Stimulated activated naive CD8-positive, alpha-beta T cell treated with anti-CD3 and anti-CD28 coated beads, Interleukin-15, Interleukin-2, amounts not matched to agents 100 U/mL and 50 U/mL, for 24 hours (primary cell): ENCODE measurements around the gene ARSK.
A peak's percentile ranks its signal among the peaks of the same experiment; 100 is the strongest.

Experiments
- ATAC-seq: fragments of 150-1000 bp; cut with Tn5 transposase; one replicate; pipeline ENCODE4 v1.10.0; 2021
- DNase-seq: peaks from one replicate; pipeline ENCODE4 v3.0.0; 2021

Gene ARSK, protein sequence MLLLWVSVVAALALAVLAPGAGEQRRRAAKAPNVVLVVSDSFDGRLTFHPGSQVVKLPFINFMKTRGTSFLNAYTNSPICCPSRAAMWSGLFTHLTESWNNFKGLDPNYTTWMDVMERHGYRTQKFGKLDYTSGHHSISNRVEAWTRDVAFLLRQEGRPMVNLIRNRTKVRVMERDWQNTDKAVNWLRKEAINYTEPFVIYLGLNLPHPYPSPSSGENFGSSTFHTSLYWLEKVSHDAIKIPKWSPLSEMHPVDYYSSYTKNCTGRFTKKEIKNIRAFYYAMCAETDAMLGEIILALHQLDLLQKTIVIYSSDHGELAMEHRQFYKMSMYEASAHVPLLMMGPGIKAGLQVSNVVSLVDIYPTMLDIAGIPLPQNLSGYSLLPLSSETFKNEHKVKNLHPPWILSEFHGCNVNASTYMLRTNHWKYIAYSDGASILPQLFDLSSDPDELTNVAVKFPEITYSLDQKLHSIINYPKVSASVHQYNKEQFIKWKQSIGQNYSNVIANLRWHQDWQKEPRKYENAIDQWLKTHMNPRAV

DNA sequence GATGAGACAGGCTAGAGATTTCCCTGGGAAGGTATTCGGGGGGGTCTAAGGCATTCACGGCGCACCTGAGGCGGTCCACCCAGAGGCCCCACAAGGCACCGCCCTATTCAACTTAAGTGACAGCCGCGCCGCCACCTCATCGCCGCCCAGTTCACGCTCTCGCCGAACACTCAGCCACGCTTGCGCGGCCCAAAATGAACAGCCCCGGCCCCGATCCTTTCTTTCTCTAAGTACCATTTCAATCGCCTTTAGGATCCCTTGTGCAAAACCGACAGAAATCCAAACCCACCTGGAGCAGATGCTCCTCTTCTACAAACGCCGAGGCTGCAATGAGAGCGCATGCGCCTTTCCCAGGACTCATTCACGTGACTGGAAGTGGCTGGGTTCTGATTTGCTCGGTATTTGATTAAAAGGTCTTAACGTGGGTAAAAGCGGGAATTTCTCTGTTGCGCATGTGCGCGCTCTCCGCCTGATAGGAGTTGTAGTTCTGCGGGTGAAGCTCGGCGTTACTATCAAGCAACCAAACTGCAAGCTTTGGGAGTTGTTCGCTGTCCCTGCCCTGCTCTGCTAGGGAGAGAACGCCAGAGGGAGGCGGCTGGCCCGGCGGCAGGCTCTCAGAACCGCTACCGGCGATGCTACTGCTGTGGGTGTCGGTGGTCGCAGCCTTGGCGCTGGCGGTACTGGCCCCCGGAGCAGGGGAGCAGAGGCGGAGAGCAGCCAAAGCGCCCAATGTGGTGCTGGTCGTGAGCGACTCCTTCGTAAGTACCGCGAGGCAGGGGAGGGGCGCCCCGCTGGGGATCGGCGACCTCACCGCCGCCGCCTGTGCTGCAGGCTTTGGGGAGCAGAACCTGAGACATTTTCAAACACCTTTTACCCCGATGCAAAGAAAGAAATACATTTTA lies at the start of gene ARSK, which contains the start of gene SKIC3:
TSS of gene ARSK (plus strand) at position 455 of the 902 bp plus-strand sequence. CDS start at position 633, 178 bp downstream.
TSS of gene SKIC3 (minus strand) at position 331 of the 902 bp plus-strand sequence. CDS start 7,827 bp downstream, outside the sequence.
- DNase-seq: peak; percentile 87
- ATAC-seq: peak; percentile 89

DNA sequence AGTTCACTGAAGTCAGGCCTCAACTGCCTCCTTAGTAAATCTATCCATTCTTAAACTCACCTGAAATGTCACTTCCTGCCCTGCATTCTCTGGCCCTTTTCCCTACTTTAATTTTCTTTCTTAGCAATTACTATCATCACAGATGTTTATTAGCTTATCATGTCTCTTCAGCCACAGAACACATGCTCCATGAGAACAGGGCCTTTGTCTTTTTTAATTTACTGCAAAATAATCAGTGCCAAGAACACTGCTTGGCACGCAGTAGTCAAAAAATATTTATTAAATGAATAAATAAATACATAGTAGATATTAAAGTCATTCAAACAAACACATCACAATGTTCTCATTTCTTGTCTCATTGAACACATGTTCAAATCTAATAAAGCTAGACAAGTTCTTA lies 46.4 kb upstream of the ARSK start:
- no peak for ATAC-seq

DNA sequence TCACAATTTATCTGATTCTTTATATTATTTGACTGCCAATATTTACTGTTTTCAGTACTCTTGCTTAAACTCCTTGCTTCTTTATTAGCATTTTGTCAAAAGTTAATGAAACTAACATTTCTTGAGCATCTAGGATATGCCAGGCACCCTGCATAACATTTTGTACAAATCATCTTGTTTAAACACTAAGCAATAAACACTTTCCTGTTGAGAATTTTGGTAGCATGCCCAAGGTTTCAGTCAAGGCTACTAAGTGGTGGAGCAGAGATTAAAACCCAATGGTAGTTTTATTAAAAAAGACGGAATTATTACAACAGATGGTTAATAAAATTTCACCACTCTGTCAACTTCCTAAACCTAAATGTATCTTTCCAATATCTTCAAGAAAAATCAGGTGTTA lies 43.3 kb upstream of the ARSK start:
- DNase-seq: no peak
- ATAC-seq: no peak

More for the DNA sequence above, 46.4 kb upstream of the ARSK start:
- no peak for DNase-seq

DNA sequence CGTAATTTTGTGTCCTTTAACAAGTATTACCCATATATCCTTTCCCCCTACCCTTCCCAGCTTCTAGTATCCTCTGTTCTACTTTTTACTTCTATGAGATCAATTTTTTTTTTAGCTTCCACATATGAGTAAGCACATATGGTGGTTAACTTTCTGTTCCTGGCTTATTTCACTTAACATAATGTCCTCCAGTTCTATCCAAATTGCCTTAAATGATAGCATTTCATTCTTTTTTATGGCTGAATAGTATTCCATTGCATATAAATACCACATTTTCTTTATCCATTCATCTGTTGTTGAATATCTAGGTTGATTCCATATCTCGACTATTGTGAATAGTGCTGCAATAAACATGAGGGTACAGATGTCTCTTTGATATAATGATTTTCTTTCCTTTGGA lies 36.5 kb upstream of the ARSK start:
- no peak for ATAC-seq
- DNase-seq: no peak

DNA sequence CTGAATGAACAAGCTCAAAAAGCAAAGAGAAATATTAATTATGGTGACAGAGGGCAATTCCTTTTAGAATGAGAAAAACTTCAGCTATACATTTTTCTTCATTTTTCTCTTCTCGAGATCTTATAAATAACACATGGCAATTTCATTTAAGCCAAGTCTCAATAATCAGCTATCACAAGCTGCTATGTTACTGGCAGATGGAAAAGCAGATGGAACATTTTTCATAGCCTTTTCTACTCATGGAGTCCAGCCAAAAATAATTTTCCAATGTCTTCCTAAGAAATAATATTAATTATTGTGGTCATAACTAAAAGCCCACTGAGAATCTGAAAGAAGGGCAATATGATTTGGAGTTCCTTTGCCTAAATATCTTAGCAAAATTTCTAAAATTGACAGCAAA lies 35.8 kb upstream of the ARSK start:
- DNase-seq (no peak), ATAC-seq (no peak)

DNA sequence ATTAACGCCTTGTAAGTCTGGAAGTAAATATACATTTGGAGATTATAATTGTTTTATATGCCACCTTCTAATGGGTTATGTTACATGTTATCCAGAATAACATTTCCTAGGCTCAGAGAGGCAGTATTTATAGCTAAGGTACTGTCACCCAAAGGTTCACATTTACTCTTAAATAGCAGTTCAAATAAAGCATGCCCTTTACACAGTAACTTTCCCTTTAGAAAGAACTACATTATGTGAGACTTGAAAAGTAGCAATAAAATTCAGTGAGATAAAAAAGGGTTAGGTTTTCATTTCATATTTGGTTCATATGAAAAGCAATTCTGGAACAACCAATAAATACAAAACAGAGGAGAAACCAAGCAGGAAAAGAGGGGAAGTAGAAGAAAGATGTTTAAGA lies 35.2 kb upstream of the ARSK start:
- ATAC-seq (no peak), DNase-seq (no peak)

DNA sequence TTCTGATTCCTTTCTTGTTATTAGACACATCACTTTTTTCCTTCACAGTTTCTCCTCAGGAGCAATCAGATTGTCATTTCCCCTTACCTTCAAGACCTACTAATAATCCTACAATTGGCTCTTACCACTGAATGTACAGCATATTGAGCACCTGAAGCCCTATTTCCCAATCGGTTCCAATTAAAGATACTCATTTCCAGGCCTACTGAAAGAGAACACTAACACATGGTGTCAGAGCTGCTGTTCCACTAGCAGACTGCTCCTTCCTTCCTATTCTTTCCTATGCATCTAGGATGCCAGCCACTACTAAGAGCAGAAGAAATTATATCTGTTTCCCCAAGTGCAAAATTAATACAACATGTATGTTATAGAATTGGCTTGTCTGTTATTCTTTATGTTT lies 34.7 kb upstream of the ARSK start:
- no peak for DNase-seq
- ATAC-seq: no peak

DNA sequence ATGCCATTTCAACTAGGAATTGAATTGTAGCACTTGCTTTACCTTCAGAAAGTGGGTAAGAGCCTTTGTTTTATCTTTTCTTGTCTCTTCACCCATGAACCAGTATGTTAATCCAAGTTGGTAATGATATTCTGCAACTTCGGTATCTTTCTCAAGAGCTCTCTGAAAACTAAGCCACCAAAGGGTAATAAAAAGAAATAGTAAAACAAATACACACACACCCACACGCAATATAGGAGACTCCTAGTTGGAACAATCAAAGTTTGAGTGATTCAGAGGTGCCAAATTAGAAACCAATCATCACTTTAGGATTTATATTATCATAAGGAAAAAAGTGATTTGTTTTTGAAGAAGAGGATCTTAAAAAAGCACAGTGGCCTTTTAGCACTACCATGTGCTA lies 30.5 kb upstream of the ARSK start:
- DNase-seq (no peak), ATAC-seq (no peak)

DNA sequence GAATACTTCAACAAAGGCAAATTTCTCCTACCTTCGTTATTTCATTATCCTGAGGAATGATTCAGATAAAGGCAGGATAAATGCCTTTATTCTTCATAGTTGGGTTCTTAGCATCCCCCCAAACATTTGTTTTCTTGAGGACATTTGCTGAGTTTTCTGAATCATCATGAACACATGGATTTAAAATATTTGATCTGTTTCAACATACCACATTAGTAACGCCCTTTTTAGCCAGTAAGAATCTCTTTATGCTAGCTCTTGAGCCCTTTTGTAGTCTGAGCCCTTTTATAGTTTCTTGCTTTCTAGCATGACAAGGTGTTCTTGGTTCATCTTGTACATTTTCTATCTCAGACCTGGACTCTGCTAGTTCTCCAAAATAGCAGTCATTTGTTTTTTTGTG lies 28.0 kb upstream of the ARSK start:
- ATAC-seq (no peak), DNase-seq (no peak)

DNA sequence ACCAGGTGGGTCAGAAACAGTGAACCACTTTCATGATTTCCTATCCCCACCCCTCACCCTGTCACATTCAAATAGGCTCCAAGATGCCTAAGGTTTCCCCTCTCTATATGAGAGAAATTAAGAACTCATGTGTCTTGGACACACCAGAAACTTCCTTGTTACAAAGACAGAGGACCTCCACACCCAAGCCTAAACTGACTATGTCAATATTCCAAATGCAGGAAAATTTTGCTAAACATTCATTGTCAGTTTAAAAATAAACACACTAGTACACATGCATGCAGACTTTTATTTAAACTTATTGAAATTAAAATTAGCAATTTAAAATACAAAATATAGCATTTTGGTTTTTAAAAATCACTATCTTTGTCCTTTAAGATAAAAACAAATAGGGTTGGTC lies 26.3 kb upstream of the ARSK start:
- DNase-seq (no peak), ATAC-seq (no peak)

DNA sequence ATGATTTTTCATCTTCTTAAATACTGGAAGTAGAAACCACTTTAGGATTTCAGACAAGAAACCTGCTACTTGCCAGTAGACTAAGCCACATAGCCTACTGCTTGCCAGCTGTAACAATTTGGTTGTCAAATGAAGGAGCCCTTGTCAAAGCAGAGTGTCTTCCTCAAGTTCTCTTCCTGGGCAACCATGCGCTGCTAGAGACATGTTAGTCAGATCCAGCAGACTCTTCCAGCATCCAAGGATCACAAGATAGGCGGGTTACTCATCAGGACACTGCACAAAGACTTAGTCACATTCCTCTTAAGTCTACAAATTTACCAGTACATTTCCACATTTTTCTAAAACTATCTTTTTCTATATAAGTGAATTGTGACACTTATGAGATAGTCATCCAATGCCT lies 24.5 kb upstream of the ARSK start:
- ATAC-seq (no peak), DNase-seq (no peak)

DNA sequence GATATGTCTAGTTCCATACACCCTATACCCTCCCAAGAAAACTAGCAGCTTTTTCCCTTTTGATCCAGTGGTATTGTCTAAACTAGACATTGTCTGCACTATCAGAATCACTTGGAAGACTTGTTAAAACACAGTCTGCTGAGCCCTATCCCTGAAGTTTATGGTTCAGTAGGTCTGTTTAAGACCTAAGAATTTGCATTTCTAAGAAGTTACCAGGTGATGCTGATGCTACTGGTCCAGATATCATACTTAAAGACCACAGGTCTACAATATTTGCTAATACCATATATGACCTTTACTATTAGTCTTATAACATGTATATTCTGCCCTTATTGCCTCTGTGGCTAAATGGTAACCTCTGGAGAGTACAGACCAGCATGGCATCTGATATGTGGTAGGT lies 23.4 kb upstream of the ARSK start:
- no peak for DNase-seq
- ATAC-seq: no peak

DNA sequence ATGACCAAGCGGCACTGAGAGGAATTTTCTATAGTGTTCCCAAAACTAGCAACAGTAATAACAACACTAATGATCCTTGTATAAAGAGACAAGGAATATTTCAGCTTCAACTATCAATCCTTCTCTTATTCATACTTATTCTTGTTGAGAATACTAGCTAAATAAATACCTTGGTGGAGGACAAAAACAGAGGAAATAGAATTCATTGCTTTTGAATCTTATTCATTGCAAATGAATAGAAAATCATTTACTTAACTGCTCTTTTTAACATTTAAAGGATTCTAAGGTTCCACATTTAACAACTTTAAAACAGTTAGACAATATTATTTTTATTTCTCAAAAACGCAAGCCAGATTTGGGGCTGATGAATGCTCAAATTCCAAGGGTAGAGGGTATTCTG lies 22.5 kb upstream of the ARSK start:
- DNase-seq (no peak), ATAC-seq (no peak)

DNA sequence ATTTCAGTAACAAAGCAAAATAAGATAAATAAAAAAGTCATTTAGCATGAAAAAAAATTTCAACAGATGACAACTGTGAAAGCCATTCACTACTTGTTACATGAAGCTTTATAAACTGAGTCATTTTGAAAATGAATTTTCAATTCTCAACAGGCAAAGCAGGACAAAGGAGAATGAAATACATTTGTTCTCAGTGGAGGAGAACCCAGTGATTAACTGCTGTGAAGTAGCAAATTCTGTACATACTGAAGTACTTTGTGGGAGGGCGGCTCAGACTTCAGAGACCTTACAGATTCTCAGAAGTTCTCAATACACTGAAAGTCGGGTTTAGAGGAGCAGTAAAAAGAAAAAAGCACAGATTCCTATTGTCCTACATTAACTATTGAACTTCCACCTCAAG lies 21.8 kb upstream of the ARSK start:
- ATAC-seq (no peak), DNase-seq (no peak)

DNA sequence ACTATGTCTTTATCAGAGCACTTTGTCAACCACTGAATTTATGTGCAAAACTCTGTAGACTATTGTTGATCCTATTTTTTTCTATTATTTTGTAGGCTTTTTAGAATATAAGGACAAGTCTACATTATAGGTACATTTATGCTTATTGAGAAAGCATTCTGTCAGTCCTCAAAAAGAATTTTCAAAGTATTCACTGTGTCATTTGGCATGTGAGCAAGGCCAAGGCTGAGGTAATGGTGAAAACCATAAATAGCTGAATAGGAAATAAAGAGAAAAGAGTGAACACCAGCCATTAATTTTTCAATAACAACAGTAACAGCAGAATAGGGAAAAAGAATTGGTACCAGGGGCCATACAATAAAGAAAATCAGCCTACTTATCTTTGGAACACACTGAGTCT lies 21.1 kb upstream of the ARSK start:
- DNase-seq (no peak), ATAC-seq (no peak)

DNA sequence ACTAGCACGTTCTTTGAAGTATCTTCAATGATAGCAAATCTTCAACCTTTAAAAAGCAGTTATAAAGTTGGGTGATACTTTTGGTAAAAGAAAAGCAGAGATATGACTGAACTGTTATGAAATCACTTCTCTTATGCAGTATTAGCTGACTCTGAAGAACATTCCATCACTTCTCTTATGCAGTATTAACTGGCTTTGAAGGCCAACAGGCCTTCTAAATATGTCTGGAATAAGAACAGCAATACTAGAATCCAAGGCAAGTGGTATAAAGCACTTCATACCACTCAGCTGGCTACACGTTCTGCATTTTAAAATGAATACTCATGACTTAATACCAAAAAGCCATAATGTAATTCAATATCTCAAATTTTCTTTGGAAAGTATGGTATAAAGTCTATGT lies 17.4 kb upstream of the ARSK start:
- ATAC-seq (no peak), DNase-seq (no peak)

DNA sequence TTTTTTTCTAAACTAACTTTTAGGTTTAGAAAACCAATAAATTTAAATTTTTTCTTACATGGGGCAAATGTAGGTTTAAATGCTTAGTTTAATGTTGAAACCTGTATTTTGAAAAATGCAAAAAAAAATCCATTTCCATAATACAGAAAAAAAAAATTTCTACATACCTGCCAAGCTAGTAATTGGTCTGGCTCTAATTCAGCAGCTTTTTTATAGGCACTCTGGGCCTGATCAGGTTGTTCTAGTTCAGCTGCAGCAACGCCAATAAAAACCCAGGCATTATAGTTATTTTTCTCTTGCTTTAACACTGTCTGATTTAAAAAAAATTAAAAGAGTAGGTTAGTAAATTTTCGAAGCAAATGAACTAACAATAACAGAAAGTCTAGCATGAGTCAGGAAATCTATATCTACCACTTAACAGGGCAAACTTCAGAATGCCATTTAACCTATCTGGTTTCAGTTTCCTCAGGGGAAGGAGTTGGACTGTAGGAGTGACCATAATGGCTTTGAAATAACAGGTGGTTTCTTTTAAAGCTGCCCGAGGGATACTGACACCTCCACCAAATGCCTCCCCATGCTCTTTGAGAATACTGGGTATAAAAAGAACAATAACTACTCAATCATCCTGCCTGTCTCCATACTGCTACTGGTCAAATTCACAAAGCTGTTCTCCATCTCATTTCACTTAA lies 11.7 kb upstream of the ARSK start:
- DNase-seq (no peak), ATAC-seq (no peak)

DNA sequence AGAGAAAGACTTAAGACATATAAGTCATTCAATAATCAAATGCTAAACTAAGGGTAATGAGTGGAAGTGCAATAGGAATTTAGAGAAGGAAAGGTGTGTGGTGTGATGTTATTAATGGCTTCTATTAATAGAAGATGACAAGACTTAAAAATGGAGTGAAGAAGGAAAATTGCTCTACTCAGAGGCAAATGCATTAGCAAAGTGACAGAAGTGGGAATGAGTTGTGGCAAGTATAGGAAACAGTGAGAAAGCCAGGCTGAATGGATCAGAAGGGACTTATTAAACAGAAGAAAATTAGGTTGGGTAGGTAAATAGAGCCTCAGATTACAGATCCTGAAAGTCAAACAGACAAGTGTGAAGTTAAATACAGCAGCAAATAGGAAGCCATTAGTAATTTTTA lies 5.9 kb upstream of the ARSK start:
- no peak for ATAC-seq
- no peak for DNase-seq

DNA sequence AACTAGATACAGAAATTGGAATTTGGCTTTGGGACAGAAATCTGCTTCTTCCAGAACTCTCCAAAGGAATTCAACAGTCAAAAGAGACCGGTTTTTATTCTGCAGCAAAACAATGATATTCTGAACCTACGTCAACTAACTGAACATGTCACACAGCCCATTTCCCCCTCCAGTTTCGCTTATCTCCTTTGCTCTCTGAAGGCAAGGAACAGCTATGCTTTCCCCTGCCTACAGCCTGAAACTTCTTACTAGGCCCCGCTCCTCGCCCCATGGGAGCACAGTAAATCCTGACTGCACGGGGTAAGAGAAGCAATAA lies 612 bp upstream of the ARSK start:
- DNase-seq: no peak
- peak; percentile 20 for ATAC-seq

DNA sequence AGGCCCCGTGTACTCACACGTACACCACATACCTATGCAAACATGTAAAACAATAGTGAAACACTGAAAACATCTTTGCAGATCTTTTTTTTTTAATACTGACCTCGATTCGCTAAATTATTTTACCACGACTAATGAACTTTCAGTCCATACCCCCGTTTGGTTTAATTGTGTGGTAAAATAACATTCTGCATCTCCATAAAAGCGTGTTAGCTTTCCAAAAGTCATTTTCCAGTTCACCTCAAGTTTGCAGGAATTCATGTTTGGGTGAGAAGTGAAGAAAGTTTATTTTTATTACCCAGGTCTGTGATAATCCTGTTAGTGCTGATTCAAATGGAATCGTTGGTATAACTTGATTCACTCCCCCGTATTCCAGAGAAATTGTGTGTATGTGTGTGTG lies 652 bp downstream of the ARSK start:
- no peak for DNase-seq
- ATAC-seq: no peak

DNA sequence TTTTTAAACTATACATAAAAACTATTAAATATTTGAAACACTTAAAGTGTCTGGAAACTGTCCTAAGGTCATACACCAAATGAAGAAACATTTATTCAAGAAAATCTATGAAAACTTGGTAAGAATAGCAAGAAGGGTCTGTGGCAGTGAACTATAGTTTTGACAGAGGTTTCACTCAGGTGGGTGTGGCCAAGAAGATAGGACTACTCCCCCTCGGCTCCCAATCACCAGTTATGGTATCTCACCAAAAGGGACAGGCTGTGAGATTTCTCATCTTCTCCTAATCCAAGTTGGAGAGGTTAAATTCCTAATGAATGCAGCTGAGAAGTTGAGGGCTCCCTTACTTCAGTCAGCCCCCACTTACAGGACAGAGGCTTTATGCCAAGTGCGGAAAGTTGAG lies 2.9 kb downstream of the ARSK start:
- DNase-seq: no peak
- ATAC-seq: no peak

DNA sequence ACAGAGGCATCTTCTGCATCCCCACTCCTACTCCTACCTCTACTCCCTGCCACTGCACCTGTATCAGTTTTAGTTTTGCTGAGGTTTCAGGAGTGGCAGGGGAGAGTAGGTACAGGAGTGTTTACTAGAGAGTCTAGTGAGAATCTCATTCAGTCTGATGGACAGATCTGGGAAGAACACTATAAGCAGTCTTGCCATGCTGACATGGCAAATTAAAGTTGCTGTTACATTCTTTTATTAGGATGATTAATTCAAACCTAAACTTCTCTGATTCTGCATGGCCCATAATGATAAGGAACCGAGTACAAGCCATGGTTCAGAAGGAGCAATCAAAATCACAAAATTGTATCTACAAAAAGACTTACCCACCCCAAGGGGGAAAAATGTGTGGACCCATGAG lies 7.4 kb downstream of the ARSK start:
- ATAC-seq: no peak
- DNase-seq: no peak

DNA sequence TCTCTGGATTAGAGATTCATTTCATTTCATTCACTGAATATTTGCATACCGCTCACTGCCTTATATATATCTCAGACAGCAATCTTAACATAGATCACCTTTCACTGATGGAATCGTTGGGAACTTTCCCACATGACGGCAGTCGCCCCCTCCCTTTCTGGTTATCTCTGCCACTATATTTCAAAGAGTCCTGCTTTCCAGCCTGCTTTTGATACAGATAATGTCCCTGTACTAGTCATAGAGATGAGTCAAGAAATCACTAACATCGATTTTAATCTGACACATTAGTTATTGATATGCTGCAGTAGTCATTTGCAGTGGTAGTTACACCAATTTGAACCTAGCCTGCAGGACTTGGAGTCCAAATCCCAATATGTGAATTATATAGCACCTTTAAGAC lies 8.5 kb downstream of the ARSK start:
- DNase-seq: no peak
- no peak for ATAC-seq
